ENCODE data around the gene ZKSCAN3. TPM values are rescaled to one million over a fixed set of nuclear protein-coding genes. Genes with fewer than 3 reads are reported as not detected.

The ZKSCAN3 gene
- total RNA-seq, 2 experiments from 2014 or later: 3.2 to 6.7 TPM

DNA sequence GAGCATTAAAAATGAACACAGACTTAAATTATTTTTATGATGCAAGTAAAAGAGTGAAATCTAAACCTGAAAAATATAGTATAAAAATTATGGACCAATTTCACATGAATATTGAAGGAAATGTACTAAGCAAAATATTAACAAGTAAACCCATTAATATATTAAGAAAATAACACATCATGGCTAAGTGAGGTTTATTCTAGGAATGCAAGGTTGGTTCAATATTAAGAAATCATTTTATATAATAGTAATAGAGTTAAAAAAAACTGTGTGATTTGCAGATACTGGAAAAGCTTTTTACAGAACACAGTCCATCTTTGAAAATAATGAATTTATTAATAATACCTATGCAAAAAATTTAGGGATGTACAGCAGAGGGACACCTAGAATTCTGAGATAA lies 28.9 kb downstream of the ZKSCAN3 start:
- BruUV-seq (replicated peaks): no TSS peak
- peaks cover 14% of the 10 kb centered on the region; the same call in 1 of the 2 replicates for H3K9me3 ChIP-seq (ENCODE audit: low read length)
- H3K9me2 ChIP-seq (ENCODE audit: insufficient read depth, low read length): no peaks in the 10 kb centered on the region
- no peak overlapping the region for H3K27ac ChIP-seq (ENCODE audit: low read depth, low read length, poor library complexity, severe bottlenecking)
- no peaks in the 10 kb centered on the region for H3K79me2 ChIP-seq (ENCODE audit: insufficient read depth, low read depth, low read length)
- H4K20me1 ChIP-seq (ENCODE audit: insufficient read depth, low read length): no peaks in the 10 kb centered on the region
- CTCF ChIA-PET (ENCODE audit: unreplicated experiment): no interaction called here
- no peak overlapping the region for H3K4me2 ChIP-seq (ENCODE audit: low read length)
- POLR2A ChIA-PET: no interaction called here
- DNase-seq (ENCODE audit: low spot score): no peak
- TF ChIP-seq EZH2phosphoT487 (IDR thresholded peaks at IDR 0.05; ENCODE audit: borderline replicate concordance, low read depth, low read length) (no peak), CTCF (conservative IDR thresholded peaks at IDR 0.05; ENCODE audit: low read length) (no peak)
- H2AFZ ChIP-seq (ENCODE audit: low read length): no peak overlapping the region
- no peak overlapping the region for H3K4me3 ChIP-seq (ENCODE audit: low read depth, low read length, poor library complexity, severe bottlenecking)
- no peaks in the 10 kb centered on the region for H3K4me1 ChIP-seq (ENCODE audit: insufficient read depth, low read length, poor library complexity, severe bottlenecking)
- peaks cover 90% of the 10 kb centered on the region for H3K36me3 ChIP-seq (ENCODE audit: insufficient read depth, low read length)
- intact Hi-C loops (cut with micrococcal nuclease; ENCODE audit: unreplicated experiment): no loop called here

DNA sequence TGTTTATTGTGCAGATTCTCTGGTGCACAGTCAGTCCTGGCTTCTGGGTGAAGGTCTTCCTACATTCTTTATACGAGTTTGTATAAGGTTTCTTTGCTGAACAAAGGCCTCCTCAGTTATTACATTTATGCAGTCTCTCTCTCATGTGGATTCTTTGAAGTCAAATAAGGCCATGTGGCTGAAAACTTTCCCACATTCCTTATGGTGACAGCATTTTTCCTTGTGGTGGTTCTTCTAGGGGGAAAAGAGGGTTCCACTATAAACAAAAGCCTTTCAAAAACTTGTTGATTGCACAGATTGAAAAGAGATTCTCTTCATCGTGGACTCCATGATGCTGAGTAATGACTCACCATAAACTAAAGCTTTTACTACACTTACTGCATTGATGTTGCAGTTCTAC lies 30.6 kb downstream of the ZKSCAN3 start:
- no peaks in the 10 kb centered on the region for H3K9me2 ChIP-seq (ENCODE audit: insufficient read depth, low read length)
- H3K4me3 ChIP-seq (ENCODE audit: low read depth, low read length, poor library complexity, severe bottlenecking): no peak overlapping the region
- ChIA-PET POLR2A (no interaction called here), CTCF (ENCODE audit: unreplicated experiment) (no interaction called here)
- no peak overlapping the region for H3K4me2 ChIP-seq (ENCODE audit: low read length)
- H3K36me3 ChIP-seq (ENCODE audit: insufficient read depth, low read length): peaks cover 97% of the 10 kb centered on the region
- no peak overlapping the region for H2AFZ ChIP-seq (ENCODE audit: low read length)
- peaks cover 14% of the 10 kb centered on the region; the same call in 1 of the 2 replicates for H3K9me3 ChIP-seq (ENCODE audit: low read length)
- no peak overlapping the region for H3K27ac ChIP-seq (ENCODE audit: low read depth, low read length, poor library complexity, severe bottlenecking)
- DNase-seq (ENCODE audit: low spot score): no peak
- intact Hi-C loops (cut with micrococcal nuclease; ENCODE audit: unreplicated experiment): no loop called here
- H3K79me2 ChIP-seq (ENCODE audit: insufficient read depth, low read depth, low read length): no peaks in the 10 kb centered on the region
- TF ChIP-seq EZH2phosphoT487 (IDR thresholded peaks at IDR 0.05; ENCODE audit: borderline replicate concordance, low read depth, low read length) (no peak), CTCF (conservative IDR thresholded peaks at IDR 0.05; ENCODE audit: low read length) (no peak)
- no peaks in the 10 kb centered on the region for H3K4me1 ChIP-seq (ENCODE audit: insufficient read depth, low read length, poor library complexity, severe bottlenecking)
- no TSS peak for BruUV-seq (replicated peaks)
- no peaks in the 10 kb centered on the region for H4K20me1 ChIP-seq (ENCODE audit: insufficient read depth, low read length)

DNA sequence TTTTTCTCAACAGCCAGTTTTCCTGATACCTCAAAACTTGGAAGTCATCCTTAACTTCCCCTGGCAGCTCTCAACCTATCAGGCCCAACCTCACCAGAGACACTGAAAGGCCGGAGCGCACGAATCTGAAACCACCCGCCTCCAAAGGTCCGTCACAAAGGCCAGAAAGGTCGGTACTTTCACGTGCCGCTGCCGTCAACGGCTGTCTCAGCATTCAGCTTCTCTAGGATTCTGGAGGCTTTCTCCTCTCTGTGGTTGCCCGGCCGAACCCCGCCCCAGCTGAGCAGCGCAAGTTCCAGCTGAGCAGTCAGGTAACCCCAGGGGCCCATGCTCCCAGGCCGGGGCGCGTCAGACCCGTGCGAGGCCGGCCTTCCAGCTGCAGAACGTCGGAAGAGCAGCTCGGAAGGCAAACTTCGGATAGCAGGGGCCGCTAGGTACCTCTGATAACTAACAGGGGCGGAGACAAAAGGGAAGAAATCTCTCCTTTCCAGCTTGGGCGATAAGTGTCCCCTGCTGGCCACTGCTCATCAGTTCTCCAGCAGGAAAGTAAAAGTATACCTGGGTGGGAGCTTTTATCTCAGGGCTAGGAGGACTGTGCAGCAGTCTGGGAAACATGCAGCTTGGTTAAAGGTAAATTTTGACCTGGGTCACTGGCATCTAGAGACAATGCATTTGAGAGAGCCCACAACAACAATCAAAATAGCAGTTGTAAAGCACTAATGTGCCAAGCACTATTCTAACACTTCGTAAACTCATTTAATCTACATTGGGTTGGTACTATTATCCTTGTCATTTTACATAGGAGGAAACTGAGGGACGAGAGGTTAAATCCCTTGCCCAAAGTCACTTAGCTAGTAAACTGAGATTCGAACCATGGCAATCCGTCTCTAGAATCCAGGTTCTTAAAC lies 33.7 kb downstream of the ZKSCAN3 start:
- no peak overlapping the region for H3K27ac ChIP-seq (ENCODE audit: low read depth, low read length, poor library complexity, severe bottlenecking)

More for the DNA sequence above, 33.7 kb downstream of the ZKSCAN3 start:
- Histone ChIP-seq H3K9me3 (ENCODE audit: low read length) (peaks cover 6% of the 10 kb centered on the region; the same call in 1 of the 2 replicates), H3K79me2 (ENCODE audit: insufficient read depth, low read depth, low read length) (peaks cover 6% of the 10 kb centered on the region; the same call in 1 of the 2 replicates), H3K4me1 (ENCODE audit: insufficient read depth, low read length, poor library complexity, severe bottlenecking) (no peaks in the 10 kb centered on the region), H3K9me2 (ENCODE audit: insufficient read depth, low read length) (no peaks in the 10 kb centered on the region), H3K4me2 (ENCODE audit: low read length) (peak overlapping the region; percentile 31; the same call in 1 of the 2 replicates), H3K36me3 (ENCODE audit: insufficient read depth, low read length) (peaks cover 99% of the 10 kb centered on the region), H2AFZ (ENCODE audit: low read length) (no peak overlapping the region), H4K20me1 (ENCODE audit: insufficient read depth, low read length) (no peaks in the 10 kb centered on the region), H3K4me3 (ENCODE audit: low read depth, low read length, poor library complexity, severe bottlenecking) (no peak overlapping the region)
- intact Hi-C loops (cut with micrococcal nuclease; ENCODE audit: unreplicated experiment): no loop called here
- ChIA-PET CTCF (ENCODE audit: unreplicated experiment) (no interaction called here), POLR2A (interaction anchor here (0.5 kb wide), 1 partner anchor 543 kb away, joined by 3 read pairs; no protein-coding TSS in a partner anchor)
- no TSS peak for BruUV-seq (replicated peaks)
- no peak for TF ChIP-seq EZH2phosphoT487 (IDR thresholded peaks at IDR 0.05; ENCODE audit: borderline replicate concordance, low read depth, low read length)
- no peak for TF ChIP-seq CTCF (conservative IDR thresholded peaks at IDR 0.05; ENCODE audit: low read length)
- DNase-seq (ENCODE audit: low spot score): no peak
